ENCODE data around the gene CD200.

The CD200 gene

DNA sequence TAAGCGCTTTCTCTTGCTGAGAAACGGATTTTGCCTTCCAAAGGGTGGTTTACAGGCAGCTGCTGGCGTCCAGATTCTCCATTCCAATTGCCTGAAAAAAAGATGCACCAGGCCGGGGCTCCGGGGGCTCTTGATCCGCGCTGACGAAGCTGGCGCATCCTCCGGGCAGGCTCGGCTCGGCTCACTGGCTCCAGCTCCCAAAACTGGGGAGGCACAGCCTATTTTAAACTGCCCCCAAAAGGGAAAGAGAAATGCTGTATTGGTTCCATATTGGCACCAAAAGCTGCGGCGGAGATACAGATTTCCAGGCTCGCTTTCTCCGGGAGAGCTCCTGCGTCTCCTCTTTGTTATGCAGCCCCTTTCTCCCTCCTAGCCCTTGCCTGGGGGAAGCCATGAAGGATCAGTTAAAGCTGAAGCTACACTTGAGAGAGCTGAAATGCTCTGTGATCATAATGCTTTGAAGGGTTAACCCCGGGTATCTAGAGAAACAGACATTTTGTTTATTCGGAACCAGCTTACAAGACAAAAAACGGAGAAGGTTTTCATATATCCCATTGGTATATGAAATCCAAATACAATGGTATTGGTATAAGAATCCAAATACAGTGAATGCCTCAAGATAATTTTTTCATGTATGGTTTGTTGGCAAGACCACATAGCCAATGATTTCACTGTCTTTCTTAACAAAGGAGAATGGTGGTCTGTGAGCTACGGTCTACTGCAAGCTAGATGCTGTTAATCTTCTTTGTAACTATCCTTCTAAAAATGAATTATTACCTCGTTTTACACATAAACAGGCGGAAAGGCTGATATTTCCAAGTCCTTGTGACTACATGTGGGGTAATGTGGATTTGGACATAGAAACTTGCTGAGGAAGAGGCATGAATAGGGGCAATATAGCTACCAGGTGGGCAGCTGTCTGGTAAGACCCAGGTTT is 693 bp downstream of the CD200 start:
- no peak for DNase-seq (ENCODE audit: low spot score)

DNA sequence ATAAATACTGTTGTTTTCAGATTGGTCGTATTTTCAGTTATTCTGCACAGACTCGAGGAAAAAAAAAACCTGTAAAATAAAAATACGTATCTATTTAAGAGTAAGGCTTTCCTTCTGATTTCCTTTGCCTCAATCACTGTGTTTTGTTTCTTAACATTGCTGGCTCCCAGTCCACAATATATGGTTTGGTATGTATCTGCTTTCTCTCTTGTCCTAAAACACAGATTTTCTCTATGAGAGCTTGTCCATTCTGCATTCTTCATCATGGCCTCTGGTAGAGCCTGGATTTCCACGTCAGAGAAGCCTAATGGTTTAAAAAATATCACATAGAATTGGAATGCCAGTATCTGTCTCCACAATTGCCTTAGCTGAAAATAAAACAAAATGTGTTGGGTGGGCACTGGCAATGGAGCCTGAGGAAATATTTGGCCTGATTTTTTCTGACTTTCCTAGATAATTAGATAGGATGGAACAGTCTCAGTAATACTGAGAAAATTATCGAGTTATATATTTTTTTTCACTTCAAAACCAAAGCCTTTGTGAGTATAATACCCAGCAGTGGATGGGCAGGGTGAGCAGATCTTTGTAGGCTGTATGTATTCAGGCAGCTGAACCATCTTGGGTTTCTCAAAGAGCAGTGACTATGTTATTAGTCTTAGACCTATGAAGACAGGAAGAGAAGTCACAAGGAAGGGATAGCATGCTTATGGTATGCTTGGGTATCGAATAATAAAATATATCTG is 1.9 kb downstream of the CD200 start:
- no peak for DNase-seq (ENCODE audit: low spot score)

DNA sequence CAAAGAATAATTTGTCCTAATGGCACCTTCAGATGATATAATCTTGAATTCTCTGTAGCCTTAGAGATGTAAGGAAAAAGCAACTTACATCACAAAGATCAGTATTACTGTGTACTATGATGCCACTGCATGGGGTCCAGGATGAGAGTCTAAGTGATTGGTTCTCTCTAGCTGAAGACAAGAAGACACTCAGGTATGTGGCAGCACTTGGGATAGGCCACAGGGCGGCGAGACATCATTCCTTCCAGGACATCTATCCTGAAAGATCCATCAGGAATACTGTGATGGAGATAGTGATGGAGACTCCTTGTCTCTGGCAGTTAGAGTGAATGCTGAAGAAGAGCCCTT is 2.5 kb downstream of the CD200 start:
- DNase-seq (ENCODE audit: low spot score): no peak

DNA sequence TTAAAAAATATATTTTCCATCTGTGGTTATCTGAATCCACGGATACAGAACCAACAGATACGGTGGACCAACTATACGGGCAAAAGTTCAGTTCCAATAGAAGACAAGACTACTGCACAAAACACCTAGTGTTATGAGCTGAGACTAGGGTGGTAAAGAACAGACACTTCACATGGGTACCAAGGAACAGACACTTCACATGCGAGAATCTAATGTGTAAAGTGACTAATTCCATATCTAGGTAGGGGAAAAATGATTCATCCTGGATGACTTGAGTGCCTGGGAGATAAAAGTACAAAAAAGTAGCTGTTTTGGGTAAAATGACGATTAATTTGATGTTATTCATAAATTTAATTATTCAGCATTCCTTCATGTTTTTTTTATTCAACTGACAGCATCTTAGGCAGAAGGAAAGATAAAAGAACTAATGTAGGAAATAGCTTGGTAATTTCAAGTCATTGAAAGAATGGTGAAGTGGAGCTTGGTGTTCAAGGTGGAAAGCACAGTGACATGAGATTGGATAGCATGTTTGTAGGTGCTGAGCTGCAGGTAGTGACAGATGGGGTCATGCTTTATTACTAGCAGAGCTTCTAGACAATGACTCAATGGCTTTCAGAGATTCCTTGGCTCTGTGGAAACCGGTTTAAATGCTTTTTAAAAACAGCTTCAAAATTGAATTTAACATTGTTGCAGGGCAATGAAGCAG is 5.2 kb downstream of the CD200 start:
- no peak for DNase-seq (ENCODE audit: low spot score)

DNA sequence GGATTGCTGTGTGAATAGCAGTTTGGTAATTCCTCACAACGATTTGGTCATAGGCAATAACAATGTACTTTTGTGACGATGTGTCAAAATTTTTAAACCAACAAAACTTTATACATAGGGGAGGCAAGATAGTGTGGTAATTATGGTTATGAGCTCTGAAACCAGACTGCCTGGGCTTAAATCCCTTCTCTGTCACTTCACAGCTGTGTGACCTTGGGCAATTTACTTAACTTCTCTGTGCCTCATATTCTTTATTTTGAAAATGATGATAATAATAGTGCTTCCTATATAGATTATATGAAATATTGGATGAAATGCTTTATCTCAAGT is 5.7 kb downstream of the CD200 start:
- no peak for DNase-seq (ENCODE audit: low spot score)

- DNase-seq (ENCODE audit: low spot score): no peak
Observed at GRCh38 chr3:112339134-112339533, 6.2 kb downstream of the CD200 start.

DNA sequence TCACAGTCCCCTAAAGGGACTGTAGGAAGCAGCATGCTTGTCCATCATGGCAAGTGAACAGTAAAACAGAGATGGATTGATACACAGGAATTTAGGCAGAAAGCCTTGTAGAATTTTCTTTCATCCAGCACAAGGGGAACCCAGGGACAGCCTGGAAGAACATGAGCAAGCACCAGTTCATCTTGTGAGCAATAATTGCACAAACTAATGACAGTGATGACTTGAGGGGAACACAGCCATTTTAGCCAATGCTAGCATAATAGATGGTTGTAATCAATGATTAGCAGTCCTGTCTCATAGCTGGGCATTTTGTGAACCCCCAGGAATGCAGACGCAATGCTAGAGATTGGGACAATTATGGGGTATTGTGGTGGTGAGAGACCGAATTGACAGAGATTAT is 6.7 kb downstream of the CD200 start:
- no peak for DNase-seq (ENCODE audit: low spot score)

DNA sequence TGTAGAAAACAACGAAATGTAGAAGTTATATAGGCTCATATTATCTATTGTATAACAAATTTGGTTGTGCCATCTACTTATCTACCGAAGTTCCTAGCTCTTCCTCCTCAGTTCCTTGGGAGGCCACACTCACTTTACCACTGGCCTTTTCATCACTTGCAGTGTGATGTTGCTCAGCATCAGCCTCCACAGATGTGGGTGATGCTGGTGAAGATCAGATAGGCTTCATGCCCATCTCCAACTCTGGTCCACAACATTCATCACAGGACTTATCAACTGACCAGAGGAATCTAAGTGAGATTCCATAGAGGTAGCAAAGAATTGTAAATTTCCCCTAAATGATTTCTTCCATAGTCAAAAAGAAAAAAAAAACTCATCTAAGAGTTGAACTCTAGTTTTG is 8.4 kb downstream of the CD200 start:
- no peak for DNase-seq (ENCODE audit: low spot score)

GRCh38 chr3:112345681-112346080 is 12.7 kb downstream of the CD200 start:
- DNase-seq (ENCODE audit: low spot score): peak; percentile 10

DNA sequence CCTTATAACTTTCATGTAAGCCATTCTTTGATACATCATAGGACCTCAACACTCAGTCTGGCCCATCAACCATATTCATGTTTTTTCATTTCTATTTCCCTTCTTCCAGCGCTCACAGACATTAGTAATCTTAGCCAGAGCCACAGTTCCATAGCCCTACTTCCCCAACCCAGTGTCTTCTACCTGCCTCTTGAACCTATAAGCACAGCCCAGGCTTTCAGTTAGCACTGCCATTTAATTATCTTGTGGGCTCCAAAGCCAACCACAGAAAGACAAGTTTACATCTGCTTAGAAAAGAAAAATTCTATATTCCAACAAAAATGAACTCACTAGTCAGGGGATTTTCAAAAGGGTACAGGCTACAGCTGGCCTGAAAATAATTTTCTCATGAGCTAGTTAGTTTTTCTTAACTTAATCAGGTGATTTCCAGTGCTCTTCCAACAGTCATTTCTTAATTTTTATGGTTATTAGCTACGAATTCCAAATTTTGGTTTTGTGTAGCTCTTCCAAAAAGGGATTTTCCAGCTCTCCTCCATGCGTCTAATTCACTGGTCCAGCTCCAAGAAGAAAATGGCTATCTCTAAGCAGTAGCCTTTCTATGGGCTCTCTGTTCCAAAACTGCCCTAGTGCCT is 13.7 kb downstream of the CD200 start:
- DNase-seq (ENCODE audit: low spot score): no peak

GRCh38 chr3:112348943-112349342 is 16.0 kb downstream of the CD200 start:
- DNase-seq (ENCODE audit: low spot score): no peak

DNA sequence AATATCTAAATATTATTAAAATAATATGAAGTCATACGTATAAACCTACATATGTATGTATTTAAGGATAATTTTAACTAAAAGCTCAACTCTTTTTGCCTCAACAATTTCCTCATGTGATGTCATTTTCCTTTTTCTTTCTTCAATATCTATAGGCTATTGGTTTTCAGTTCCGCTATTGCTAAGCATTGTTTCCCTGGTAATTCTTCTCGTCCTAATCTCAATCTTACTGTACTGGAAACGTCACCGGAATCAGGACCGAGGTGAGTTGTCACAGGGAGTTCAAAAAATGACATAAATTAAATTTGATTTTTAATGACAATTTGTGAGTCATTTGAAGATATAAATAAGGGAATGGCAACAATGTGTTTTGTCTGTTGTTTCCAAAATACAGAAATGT is 16.6 kb downstream of the CD200 start:
- no peak for DNase-seq (ENCODE audit: low spot score)

DNA sequence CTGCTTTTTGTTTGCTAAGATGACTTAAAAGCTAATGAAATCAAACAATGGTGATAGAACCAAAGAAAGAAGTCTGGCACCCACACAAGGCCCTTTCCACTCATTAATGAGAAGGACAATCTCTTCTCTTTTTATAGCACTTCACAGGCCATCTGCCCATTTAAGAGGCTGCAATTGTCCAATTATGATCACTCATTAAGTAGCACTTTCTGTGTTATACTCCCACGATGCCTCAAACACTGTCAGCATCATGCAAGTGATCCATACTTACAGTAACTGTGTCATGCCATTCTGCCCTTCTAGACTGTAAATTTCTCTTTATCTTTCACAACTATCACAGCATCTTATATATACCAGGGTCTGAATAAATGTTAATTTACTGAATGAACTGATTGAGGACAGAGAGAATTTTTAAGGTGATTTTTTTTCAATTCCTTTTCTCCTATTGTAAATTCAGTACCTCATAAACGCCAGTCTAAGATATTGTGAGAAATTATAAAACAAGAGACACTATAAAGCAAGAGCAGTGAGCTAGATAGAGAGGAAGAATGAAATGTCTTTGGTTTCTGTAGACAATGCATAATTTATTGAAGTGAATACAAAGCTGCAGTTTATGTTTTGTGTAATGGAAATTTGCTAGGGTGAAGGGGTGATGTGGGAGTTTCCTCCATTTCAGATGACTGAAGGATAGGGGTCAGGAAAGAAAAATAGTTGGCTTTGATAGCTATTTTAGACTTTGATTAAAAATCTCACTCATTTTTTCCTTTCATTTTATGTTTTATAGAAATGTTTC is 17.3 kb downstream of the CD200 start:
- DNase-seq (ENCODE audit: low spot score): no peak

DNA sequence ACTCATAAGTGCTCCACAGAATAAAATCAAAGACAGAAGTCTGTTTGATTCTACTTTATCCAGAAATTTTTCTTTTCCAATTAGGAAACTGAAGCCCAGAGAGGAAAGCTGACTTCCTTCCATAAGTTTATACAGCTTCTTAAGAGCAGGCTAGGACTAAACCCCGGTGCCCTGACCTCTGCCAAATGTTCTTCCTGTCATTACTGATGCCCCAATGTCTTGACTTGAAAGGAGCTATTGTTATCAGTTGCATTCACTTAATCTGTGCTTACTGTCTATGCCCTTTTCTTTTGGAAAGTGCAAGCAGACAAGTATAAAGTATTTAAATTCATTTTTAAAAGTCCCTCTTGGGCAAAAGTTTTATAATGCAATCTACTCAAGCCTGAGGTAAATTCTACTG is 18.1 kb downstream of the CD200 start:
- no peak for DNase-seq (ENCODE audit: low spot score)

DNA sequence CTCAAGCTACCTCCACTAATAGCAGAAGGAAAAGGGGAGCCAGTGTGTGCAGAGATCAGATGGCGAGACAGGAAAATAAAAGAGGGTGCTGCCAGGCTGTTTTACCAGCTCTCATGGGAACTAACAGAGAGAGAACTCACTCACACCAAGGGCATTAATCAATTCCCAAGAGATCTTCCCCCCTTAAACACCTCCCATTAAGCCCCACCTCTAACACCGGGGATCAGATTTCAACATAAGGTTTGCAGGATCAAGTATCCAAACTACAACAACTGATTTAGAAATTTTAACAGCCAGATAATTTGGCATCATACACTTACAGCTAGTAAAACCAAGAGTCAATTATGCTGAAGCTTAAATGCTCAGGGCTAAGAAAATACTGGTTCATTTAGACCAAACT is 18.9 kb downstream of the CD200 start:
- no peak for DNase-seq (ENCODE audit: low spot score)

DNA sequence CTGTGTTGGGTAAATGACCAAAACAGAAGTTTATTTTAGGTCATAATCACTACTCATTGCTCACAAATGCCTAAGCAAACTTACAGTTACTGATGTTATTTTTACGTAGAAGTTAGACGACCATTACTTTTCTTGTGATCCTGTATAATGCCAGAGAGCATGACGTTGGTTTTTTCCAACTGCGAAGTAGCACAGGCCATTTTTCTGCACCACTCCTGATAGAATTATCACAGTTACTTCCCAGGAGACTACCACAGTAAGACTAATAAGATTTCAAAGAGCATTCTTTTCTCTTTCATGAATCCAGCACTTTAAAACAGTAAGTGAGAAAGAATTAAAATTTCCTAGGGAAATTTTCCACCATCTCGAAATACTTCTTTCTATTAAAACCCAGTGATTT is 19.8 kb downstream of the CD200 start:
- no peak for DNase-seq (ENCODE audit: low spot score)

DNA sequence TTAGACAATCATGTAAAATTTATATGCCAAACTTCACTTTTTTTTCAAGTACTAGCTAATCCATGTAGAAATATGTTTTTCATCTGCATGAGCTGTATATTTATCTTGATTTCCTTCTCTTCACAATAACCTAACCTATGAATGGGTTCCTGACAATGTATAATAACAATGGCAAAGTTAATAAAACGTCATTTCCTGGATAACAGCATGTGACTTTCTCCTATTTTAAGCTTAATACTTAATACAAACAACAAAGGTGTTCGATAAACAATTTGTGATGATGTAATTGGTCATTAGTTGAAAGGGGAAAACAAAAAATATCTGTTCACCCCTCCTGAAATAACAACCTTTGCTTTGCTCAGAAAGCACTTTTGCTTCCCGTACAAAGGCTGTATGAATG is 20.4 kb downstream of the CD200 start:
- DNase-seq (ENCODE audit: low spot score): no peak

DNA sequence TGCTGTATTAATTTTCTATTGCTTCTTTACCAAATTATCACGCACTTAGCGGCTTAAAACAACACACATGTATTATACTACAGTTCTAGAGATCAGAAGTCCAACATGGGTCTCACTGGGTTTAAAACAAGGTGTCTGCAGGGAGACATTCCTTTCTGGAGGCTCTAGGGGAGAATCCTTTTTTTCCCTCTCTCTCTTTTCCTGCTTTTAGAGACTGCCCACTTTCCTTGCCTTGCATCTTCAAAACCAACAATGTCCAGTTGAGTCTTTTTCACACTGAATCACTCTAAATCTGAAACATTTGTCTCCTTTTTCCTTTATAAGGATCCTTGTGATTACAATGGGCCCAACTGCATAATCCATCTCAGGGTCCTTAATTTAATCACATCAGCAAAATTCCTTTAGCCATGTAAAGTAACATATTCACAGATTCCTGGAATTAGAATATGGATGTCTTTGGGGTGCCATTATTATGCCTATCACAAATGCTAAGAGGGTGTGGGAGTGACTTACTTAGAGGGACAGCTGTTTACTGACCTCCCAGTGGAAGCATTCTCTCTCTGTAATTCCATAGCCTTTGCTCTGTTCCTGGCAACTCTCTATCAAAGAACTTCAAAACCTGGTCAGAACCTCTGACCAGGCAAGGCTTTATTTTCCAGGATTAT is 21.8 kb downstream of the CD200 start:
- DNase-seq (ENCODE audit: low spot score): no peak

DNA sequence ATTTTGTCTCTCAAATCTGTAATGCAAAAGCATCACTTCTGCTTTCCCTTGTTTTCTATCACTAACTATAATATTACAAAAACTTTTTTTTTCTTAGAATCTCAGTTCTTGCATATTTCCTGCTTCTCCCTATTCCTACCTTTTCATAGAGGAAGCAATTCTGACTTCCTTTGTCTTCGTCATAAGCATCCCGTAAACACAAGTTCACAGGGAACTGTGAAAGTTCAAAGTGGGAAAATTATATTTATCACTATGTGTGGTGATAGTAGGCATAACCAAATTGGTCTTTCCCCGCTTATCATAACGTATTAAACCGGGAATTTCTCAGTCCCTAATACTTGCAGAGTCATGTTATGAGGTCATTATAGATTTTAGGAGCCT is 22.3 kb downstream of the CD200 start:
- no peak for DNase-seq (ENCODE audit: low spot score)

DNA sequence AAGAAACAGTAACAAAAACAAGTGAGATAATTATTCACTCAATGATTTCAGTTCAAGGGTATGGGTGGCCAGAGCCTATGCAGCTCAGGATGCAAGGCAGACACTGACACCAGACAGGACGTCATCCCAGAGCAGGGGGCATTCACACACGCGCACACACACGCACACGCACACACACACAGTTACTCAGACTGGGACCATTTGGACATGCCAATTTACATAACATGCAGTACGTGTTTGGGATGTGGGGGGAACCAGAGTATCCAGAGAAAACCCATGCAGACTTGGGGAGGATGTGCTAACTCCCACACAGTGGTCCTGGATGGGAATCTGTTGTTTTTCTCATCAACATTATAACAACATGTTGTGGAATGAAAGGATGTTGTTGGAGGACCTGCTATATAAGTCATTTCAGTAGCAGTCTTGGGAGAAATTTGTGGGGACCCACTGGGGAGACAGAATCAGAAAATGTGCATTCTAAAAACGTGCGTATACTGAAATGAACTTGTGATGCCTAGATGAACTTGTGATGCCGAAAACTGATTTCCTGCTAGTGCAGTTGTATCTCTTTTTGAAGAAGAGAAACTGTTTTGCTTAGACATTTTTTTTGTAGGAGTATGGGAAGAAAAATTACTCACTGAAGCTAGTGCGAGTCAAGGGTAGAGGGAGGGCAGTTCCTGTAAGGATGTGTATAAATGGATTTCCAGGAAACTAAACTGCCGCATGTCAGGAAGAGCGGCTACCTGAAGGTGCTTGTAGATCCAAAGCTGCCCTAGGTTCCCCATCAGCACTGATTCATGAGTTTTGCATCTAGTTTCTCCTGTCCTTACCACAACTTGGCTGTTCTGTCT is 25.2 kb downstream of the CD200 start:
- no peak for DNase-seq (ENCODE audit: low spot score)

Measured in LoVo (cell line).